Neural cell (in vitro differentiated cells): Measurements from ENCODE around the gene DENND1A.

ENCODE experiments used
- CTCF ChIP-seq: fragments of 450-650 bp; IDR thresholded peaks from 2 replicates; pipeline ENCODE4 v1.5.1; 2014; ENCODE audit warnings: antibody characterized with exemption, mild to moderate bottlenecking, moderate library complexity; ENCODE audit not compliant: poor library complexity, severe bottlenecking
- EP300 ChIP-seq: fragments of 450-650 bp; conservative IDR thresholded peaks from 2 replicates; pipeline ENCODE4 v1.6.1; 2014; ENCODE audit warnings: antibody characterized with exemption, mild to moderate bottlenecking, moderate library complexity; ENCODE audit not compliant: poor library complexity, severe bottlenecking
- MXI1 ChIP-seq: fragments of 450-650 bp; conservative IDR thresholded peaks from 2 replicates; pipeline ENCODE4 v1.6.1; 2014; ENCODE audit warnings: antibody characterized with exemption, mild to moderate bottlenecking; ENCODE audit not compliant: poor library complexity, severe bottlenecking
- POLR2AphosphoS5 ChIP-seq: IDR thresholded peaks from 2 replicates; pipeline ENCODE4 v1.6.1; 2012
- RAD21 ChIP-seq: fragments of 450-650 bp; conservative IDR thresholded peaks from 2 replicates; pipeline ENCODE4 v1.6.1; 2014; ENCODE audit warnings: antibody characterized with exemption, mild to moderate bottlenecking, moderate library complexity
- REST ChIP-seq: IDR thresholded peaks from 2 replicates; pipeline ENCODE4 v1.6.1; 2012; ENCODE audit warnings: borderline replicate concordance

- TF ChIP-seq EP300 (no peak), POLR2AphosphoS5 (no peak), CTCF (no peak), REST (no peak), MXI1 (no peak), RAD21 (no peak)
These were observed 190.5 kb downstream of the DENND1A start for GRCh38 chr9:123739387-123739786.
